CD8-positive, alpha-beta memory T cell (primary cell): ENCODE results near the gene MORN1. TPM values are rescaled to one million over a fixed set of nuclear protein-coding genes. Genes with fewer than 3 reads are reported as not detected.

Source experiments
- CTCF ChIA-PET: fragments of 350-600 bp; sonication (Branson Sonifier 250); formaldehyde crosslinking; loops from one replicate; lab custom pipeline; 2021; ENCODE audit warnings: antibody characterized with exemption; lab: Charles Lee
- POLR2A ChIA-PET: fragments of 350-600 bp; sonication (Branson Sonifier 250); formaldehyde crosslinking; loops from one replicate; lab custom pipeline; 2021; ENCODE audit warnings: antibody characterized with exemption; lab: Charles Lee
- DNase-seq, 5 donors: peaks; one replicate each; pipeline versions ENCODE4 v3.0.0 to v3.0.0-alpha.2; 2020 to 2022; ENCODE audit warnings: mixed read lengths in 1 of 5
- H3K27ac ChIP-seq: one replicate; pipeline ENCODE4 v1.7.0; 2013; ENCODE audit warnings: low read depth, mild to moderate bottlenecking, low read length, moderate library complexity
- H3K27me3 ChIP-seq: 2 replicates; pipeline ENCODE4 v1.7.0; 2013; ENCODE audit warnings: low read length, mild to moderate bottlenecking; ENCODE audit not compliant: insufficient read depth, poor library complexity, severe bottlenecking
- H3K36me3 ChIP-seq: 2 replicates; pipeline ENCODE4 v1.7.0; 2013; ENCODE audit warnings: mild to moderate bottlenecking, low read length, moderate library complexity; ENCODE audit not compliant: insufficient read depth
- H3K4me1 ChIP-seq: 2 replicates; pipeline ENCODE4 v1.7.0; 2013; ENCODE audit warnings: mild to moderate bottlenecking, low read length, moderate library complexity; ENCODE audit not compliant: insufficient read depth
- H3K4me3 ChIP-seq: 2 replicates; pipeline ENCODE4 v1.7.0; 2013; ENCODE audit warnings: mild to moderate bottlenecking, low read length
- H3K9me3 ChIP-seq: 2 replicates; pipeline ENCODE4 v1.7.0; 2013; ENCODE audit warnings: mild to moderate bottlenecking, low read length
- H3K27ac Mint-ChIP-seq, 8 donors: one replicate each; pipeline ENCODE4 v1.8.0; 2020 to 2021; ENCODE audit warnings: mixed read lengths in 8 of 8, mild to moderate bottlenecking in 6 of 8, inconsistent platforms in 3 of 8, moderate library complexity in 3 of 8
- H3K27me3 Mint-ChIP-seq, 2 donors: one replicate each; pipeline ENCODE4 v1.8.0; 2020 to 2021; ENCODE audit warnings: mixed read lengths in 2 of 2, mild to moderate bottlenecking in 1 of 2, moderate library complexity in 1 of 2
- H3K36me3 Mint-ChIP-seq, 3 donors: one replicate each; pipeline ENCODE4 v1.8.0; 2020 to 2021; ENCODE audit warnings: mixed read lengths in 3 of 3, inconsistent platforms in 1 of 3, mild to moderate bottlenecking in 1 of 3
- H3K4me1 Mint-ChIP-seq, 3 donors: one replicate each; pipeline ENCODE4 v1.8.0; 2020 to 2021; ENCODE audit warnings: mixed read lengths in 3 of 3, inconsistent platforms in 1 of 3, mild to moderate bottlenecking in 1 of 3
- H3K4me3 Mint-ChIP-seq, 7 donors: one replicate each; pipeline ENCODE4 v1.8.0; 2020 to 2021; ENCODE audit warnings: mixed read lengths in 7 of 7, mild to moderate bottlenecking in 6 of 7, moderate library complexity in 4 of 7, inconsistent platforms in 2 of 7
- H3K9me3 Mint-ChIP-seq, 5 donors: one replicate each; pipeline ENCODE4 v1.8.0; 2020 to 2022; ENCODE audit warnings: mixed read lengths in 5 of 5, mild to moderate bottlenecking in 3 of 5, moderate library complexity in 2 of 5, inconsistent platforms in 1 of 5
- polyA plus RNA-seq: library from polyadenylated mRNA; unstranded; fragments of 300-500 nt; fragmentation: Illumina TruSeq; gene quantifications from one replicate; pipeline ENCODE4 v1.2.3, GENCODE V29; 2021
- total RNA-seq, 2 experiments: library from RNA; stranded (reverse); gene quantifications; one replicate each; pipeline ENCODE4 v1.2.3, GENCODE V29; 2021

MORN1 gene
- total and polyA plus RNA-seq, 3 experiments from 2014 or later = 3.3 to 10.4 (median 9.4) TPM

- POLR2A ChIA-PET = no interaction called here
- Histone ChIP-seq H3K9me3 (no peaks in the 10 kb centered on the region), H3K27me3 (no peaks in the 10 kb centered on the region), H3K36me3 (no peaks in the 10 kb centered on the region), H3K4me1 (peaks cover 11% of the 10 kb centered on the region), H3K4me3 (no peak overlapping the region), H3K27ac (no peak overlapping the region)
- Mint-ChIP-seq H3K4me3 (no peak overlapping the region), H3K4me1 (peaks cover 0 to 3% (median 3%) of the 10 kb centered on the region in 3 donors), H3K27me3 (no peaks in the 10 kb centered on the region), H3K27ac (no peak overlapping the region), H3K9me3 (no peaks in the 10 kb centered on the region), H3K36me3 (no peaks in the 10 kb centered on the region)
- CTCF ChIA-PET = interaction anchor here (8.2 kb wide), 1 partner anchor 184 kb away, joined by 114 read pairs; the partner anchor contains the start of gene FAAP20
- DNase-seq = peak in 1 of 5 donors; percentile 39
These were observed 11.5 kb downstream of the MORN1 start for GRCh38 chr1:2379733-2380404.

GRCh38 chr1:2378956-2379732, 12.2 kb downstream of the MORN1 start:
- H3K4me1 Mint-ChIP-seq = peaks cover 0 to 3% (median 3%) of the 10 kb centered on the region in 3 donors
- H3K27ac Mint-ChIP-seq = peak overlapping the region in 1 of 8 donors; percentile 23
- ChIA-PET CTCF (interaction anchor here (8.2 kb wide), 1 partner anchor 184 kb away, joined by 114 read pairs; the partner anchor contains the start of gene FAAP20), POLR2A (no interaction called here)
- Histone ChIP-seq H3K36me3 (no peaks in the 10 kb centered on the region), H3K27ac (no peak overlapping the region), H3K4me3 (no peak overlapping the region), H3K27me3 (no peaks in the 10 kb centered on the region), H3K4me1 (peaks cover 11% of the 10 kb centered on the region), H3K9me3 (no peaks in the 10 kb centered on the region)
- peak in 1 of 5 donors; percentile 30 for DNase-seq
- H3K9me3 Mint-ChIP-seq = no peaks in the 10 kb centered on the region
- H3K27me3 Mint-ChIP-seq = no peaks in the 10 kb centered on the region
- H3K4me3 Mint-ChIP-seq = no peak overlapping the region
- no peaks in the 10 kb centered on the region for H3K36me3 Mint-ChIP-seq

- peaks cover 11% of the 10 kb centered on the region for H3K4me1 ChIP-seq
- Mint-ChIP-seq H3K9me3 (no peaks in the 10 kb centered on the region), H3K27ac (no peak overlapping the region), H3K4me3 (no peak overlapping the region), H3K27me3 (no peaks in the 10 kb centered on the region), H3K4me1 (peaks cover 0 to 3% (median 0%) of the 10 kb centered on the region in 3 donors), H3K36me3 (no peaks in the 10 kb centered on the region)
- H3K27me3 ChIP-seq = no peaks in the 10 kb centered on the region
- no peak overlapping the region for H3K4me3 ChIP-seq
- no peaks in the 10 kb centered on the region for H3K9me3 ChIP-seq
- no peak overlapping the region for H3K27ac ChIP-seq
- POLR2A ChIA-PET = no interaction called here
- H3K36me3 ChIP-seq = no peaks in the 10 kb centered on the region
- CTCF ChIA-PET = interaction anchor here (1.2 to 8.2 kb wide), 2 partner anchors 183 to 245 kb away, joined by 3 to 114 read pairs; partner anchors contain the start of gene FAAP20
- peak in 1 of 5 donors; percentile 42 for DNase-seq
These were observed 12.9 kb downstream of the MORN1 start for GRCh38 chr1:2378441-2378851.

GRCh38 chr1:2377751-2378440, 13.5 kb downstream of the MORN1 start:
- Mint-ChIP-seq H3K27ac (no peak overlapping the region), H3K4me3 (no peak overlapping the region), H3K4me1 (peaks cover 0 to 3% (median 0%) of the 10 kb centered on the region in 3 donors), H3K9me3 (no peaks in the 10 kb centered on the region), H3K36me3 (no peaks in the 10 kb centered on the region), H3K27me3 (no peaks in the 10 kb centered on the region)
- H3K36me3 ChIP-seq = no peaks in the 10 kb centered on the region
- no peaks in the 10 kb centered on the region for H3K9me3 ChIP-seq
- ChIA-PET CTCF (interaction anchor here (1.2 to 8.2 kb wide), 3 partner anchors 62 to 245 kb away, joined by 3 to 114 read pairs (median 4); partner anchors contain the start of gene FAAP20), POLR2A (no interaction called here)
- peaks cover 11% of the 10 kb centered on the region for H3K4me1 ChIP-seq
- H3K4me3 ChIP-seq = no peak overlapping the region
- DNase-seq = peak in 1 of 5 donors; percentile 34
- no peak overlapping the region for H3K27ac ChIP-seq
- no peaks in the 10 kb centered on the region for H3K27me3 ChIP-seq

- Mint-ChIP-seq H3K27ac (no peak overlapping the region), H3K4me1 (peaks cover 0 to 3% (median 0%) of the 10 kb centered on the region in 3 donors), H3K4me3 (no peak overlapping the region), H3K9me3 (no peaks in the 10 kb centered on the region), H3K36me3 (no peaks in the 10 kb centered on the region), H3K27me3 (no peaks in the 10 kb centered on the region)
- POLR2A ChIA-PET = no interaction called here
- H3K9me3 ChIP-seq = no peaks in the 10 kb centered on the region
- H3K4me1 ChIP-seq = peaks cover 7% of the 10 kb centered on the region
- H3K27ac ChIP-seq = no peak overlapping the region
- CTCF ChIA-PET = interaction anchor here (1.2 to 8.2 kb wide), 3 partner anchors 62 to 244 kb away, joined by 3 to 114 read pairs (median 4); partner anchors contain the start of gene FAAP20
- peak in 1 of 5 donors; percentile 33 for DNase-seq
- H3K27me3 ChIP-seq = no peaks in the 10 kb centered on the region
- H3K36me3 ChIP-seq = no peaks in the 10 kb centered on the region
- no peak overlapping the region for H3K4me3 ChIP-seq
These were observed 14.3 kb downstream of the MORN1 start for GRCh38 chr1:2376931-2377672.

GRCh38 chr1:2376261-2376741, 15.1 kb downstream of the MORN1 start:
- ChIA-PET CTCF (no interaction called here), POLR2A (no interaction called here)
- H3K4me3 ChIP-seq = no peak overlapping the region
- Mint-ChIP-seq H3K27ac (no peak overlapping the region), H3K4me1 (no peaks in the 10 kb centered on the region), H3K9me3 (no peaks in the 10 kb centered on the region), H3K27me3 (peaks cover 0 to 2% of the 10 kb centered on the region in 2 donors), H3K4me3 (no peak overlapping the region), H3K36me3 (no peaks in the 10 kb centered on the region)
- H3K9me3 ChIP-seq = no peaks in the 10 kb centered on the region
- no peak overlapping the region for H3K27ac ChIP-seq
- H3K4me1 ChIP-seq = no peaks in the 10 kb centered on the region
- H3K36me3 ChIP-seq = no peaks in the 10 kb centered on the region
- H3K27me3 ChIP-seq = no peaks in the 10 kb centered on the region
- peak in 1 of 5 donors; percentile 28 for DNase-seq

- Histone ChIP-seq H3K4me1 (no peaks in the 10 kb centered on the region), H3K4me3 (no peak overlapping the region), H3K36me3 (no peaks in the 10 kb centered on the region), H3K27ac (no peak overlapping the region), H3K27me3 (no peaks in the 10 kb centered on the region), H3K9me3 (no peaks in the 10 kb centered on the region)
- peaks cover 0 to 2% of the 10 kb centered on the region in 2 donors for H3K27me3 Mint-ChIP-seq
- H3K4me3 Mint-ChIP-seq = no peak overlapping the region
- ChIA-PET CTCF (interaction anchor here (0.6 kb wide), 1 partner anchor 150 kb away, joined by 3 read pairs; no protein-coding TSS in a partner anchor), POLR2A (no interaction called here)
- H3K27ac Mint-ChIP-seq = no peak overlapping the region
- no peak for DNase-seq
- H3K9me3 Mint-ChIP-seq = no peaks in the 10 kb centered on the region
- no peaks in the 10 kb centered on the region for H3K4me1 Mint-ChIP-seq
- H3K36me3 Mint-ChIP-seq = no peaks in the 10 kb centered on the region
These were observed 15.5 kb downstream of the MORN1 start for GRCh38 chr1:2375923-2376260.
